Stimulated activated CD4-positive, alpha-beta T cell treated with anti-CD3 and anti-CD28 coated beads, Interleukin-15, amount 100 ng/mL, for 48 hours (primary cell): Measurements from ENCODE around the gene BTBD19.
"Not testable (repeated sequence)": the region's sequence is repeated elsewhere in the genome, so short reads cannot be mapped to it uniquely, and the experiment has no call there.

Source experiments
- DNase-seq, 2 donors: peaks; one replicate each; pipeline ENCODE4 v3.0.0-alpha.2; 2020; ENCODE audit warnings: low read depth in 2 of 2

BTBD19 gene

DNA sequence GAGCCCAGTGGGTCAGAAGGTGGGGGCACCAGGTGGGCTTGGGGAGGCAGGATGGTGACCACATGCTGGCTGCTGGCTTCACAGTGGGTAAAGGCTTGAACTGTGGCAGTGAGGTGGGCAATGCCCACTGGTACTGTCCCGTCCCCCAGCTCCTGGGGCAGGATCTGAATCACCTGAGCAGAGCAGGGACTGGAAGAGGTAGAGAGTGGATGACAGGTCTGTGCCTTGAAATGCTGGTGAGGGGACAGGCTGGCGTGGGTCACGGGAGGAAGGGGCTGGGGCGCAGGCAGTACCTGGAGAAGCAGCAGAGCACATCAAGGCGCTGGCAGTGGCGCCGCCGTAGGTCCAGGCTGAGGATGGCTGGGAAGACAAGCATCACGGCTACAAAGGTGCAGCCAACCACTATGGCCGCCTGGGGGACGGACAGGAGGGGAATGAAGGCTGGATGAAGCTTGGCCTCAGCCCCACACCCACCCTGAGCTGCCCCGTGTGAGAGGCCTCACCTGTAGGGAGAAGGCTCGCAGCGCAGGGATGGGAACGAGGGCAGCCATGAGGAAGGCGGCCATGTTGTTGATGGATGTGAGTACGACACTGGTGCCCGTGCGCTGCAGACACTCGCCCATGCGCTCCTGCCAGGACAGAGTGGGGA is 19.8 kb downstream of the BTBD19 start:
- no peak for DNase-seq

DNA sequence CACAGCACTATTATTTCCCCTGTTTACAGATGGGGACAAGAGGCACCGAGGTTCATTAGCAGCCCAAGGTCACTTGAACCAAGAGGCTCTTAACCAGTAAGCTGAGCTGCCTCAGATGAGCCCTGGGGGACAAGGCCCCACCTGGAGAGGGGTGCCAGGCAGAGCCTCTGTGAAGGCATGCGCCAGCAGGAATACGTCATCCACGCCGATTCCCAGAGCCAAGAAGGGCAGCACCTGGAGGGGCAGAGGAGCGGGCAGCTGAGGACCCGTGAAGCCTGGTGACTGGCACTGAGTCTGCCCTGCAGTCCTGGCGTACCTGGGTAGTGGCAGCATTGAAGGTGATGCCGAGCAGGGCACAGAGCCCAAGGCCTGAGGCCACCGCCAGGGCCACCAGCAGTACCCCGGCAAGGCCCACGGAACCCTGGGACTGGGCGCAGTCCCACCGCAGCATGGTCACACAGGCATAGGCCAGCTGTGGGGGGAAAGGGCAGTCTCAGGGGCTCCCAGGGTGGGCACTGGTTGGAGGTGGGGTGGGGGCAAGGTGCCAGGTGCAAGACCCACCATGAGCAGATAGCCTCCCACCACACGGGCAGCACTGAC is 20.6 kb downstream of the BTBD19 start:
- DNase-seq, result no peak

DNA sequence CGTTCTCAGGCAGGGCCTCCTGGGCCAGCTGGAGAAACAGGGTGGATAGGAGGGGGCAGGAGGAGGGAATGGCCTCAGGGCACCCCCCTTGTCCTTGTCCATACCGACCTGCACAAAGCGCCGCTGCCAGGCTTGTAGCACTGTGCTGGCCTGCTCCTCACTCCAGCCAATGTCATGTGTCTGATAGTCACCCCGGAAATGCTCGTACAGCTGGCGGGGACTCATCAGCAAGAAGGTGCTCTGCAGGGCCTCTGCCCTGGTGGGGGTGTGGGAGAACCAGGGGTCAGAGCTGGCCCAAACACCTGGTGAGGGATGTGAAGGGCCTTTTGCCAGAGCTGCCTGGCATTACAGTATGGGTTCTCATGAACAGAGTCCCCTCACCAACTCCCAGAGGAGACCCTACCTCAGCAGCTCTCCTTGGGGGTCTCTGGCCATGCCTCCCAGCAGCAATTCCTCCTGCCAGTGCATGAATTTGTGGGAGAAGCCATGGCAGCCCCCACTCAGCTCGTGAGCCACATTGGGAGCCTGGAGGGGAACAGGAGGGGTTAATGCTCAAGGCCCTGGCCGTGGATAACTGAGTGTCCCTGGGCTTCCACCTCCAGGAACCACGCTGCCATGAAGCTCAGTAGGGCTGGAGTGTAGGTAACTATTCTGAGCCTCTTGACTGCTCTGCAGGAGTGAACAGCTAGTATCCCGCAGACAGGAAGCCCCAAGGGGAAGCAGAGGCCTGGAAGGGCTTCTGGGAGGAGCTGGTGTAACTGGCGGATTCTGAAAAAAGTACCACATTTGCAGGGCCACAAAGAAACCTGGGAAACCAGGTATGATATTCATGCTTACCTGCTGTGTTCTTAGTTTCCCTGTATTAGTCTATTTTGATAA is 21.4 kb downstream of the BTBD19 start:
- DNase-seq, result no peak

DNA sequence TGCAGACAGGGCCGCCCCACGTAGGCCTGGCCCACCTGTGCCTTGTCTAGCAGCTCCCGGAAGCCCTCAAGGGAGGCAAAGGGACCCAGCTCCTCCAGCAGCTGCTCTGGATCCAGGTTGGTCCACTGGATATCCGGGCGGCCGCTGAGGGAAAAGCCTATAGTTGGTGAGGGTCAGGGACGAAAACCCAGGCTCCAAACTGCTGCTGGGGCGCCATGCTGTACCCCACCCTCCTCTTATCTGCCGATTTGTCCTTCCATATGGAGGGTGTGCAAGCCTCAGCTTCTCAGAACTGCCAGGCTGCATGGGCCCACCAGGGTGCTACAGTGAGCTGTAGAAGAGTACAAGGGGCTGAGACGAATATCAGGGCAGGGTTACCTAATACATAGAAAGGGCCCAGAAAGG is 22.6 kb downstream of the BTBD19 start:
- DNase-seq, result no peak

DNA sequence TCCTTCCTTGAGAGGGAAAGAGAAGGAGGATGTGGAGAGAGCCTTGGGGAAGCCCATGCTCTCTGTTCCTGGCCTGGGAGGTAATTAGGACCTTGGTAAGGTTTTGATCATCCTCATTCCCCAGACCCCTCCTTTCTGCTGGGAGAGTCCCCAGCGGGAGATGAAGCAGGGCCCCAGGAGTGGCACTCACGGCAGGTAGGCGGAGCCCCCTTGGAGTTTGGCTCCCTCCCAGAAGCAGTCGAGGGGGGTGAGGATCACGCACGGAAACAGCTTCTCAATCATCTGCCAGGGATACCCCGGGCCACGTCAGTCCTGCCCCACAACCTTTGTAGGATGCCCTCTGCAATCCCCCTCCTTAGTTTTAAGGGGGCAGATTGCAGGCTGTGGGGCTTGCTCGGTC is 23.2 kb downstream of the BTBD19 start:
- DNase-seq, result no peak

DNA sequence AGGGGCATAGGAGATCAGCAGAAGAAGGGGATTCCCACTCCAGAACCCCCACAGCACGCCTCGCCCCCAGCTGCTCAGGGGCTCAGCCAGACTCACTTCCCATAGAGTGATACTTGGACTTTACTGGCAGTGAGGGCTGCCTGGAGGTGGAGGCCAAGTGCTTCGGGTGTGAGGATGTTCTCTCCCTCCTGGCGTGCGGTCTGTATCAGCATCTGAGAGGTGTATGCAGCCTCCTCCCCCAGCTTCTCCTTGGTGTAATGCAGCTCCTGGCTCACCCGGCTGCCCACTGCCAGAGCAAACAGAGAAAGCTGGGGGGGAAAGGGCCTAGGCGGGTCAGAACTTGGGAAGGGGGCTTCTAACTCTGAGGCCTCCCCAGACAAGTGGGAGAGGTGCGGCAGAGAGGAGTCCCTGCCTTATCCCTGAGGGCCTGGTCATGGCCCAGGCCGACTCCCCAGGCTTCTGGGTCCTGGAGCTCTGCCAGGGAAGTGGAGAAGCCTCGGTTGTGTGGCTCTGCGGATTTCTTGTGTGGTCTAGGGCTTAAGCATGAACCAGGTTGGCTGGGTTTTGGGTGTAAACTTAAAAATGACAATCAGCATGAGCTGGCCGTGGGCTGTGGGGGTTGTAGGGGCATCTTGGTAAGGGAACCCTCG is 23.9 kb downstream of the BTBD19 start:
- DNase-seq, result no peak

DNA sequence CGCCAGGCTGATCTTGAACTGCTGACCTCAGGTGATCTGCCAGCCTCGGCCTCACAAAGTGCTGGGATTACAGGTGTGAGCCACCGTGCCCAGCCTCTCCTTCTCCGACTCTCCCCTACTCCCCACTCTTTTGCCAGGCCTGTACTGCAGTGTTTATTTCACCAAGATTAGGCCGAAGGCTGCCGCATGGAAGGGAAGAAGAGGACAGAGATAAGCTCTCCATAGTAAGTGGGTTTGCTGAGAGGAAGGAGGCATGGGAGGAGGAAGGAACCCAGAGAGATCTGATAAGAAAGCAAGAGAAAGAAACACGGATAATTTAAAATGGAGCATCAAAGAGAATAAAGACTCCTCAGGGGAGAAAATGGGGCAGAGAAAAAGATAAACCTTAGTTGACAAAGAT is 26.0 kb downstream of the BTBD19 start:
- DNase-seq, result no peak

DNA sequence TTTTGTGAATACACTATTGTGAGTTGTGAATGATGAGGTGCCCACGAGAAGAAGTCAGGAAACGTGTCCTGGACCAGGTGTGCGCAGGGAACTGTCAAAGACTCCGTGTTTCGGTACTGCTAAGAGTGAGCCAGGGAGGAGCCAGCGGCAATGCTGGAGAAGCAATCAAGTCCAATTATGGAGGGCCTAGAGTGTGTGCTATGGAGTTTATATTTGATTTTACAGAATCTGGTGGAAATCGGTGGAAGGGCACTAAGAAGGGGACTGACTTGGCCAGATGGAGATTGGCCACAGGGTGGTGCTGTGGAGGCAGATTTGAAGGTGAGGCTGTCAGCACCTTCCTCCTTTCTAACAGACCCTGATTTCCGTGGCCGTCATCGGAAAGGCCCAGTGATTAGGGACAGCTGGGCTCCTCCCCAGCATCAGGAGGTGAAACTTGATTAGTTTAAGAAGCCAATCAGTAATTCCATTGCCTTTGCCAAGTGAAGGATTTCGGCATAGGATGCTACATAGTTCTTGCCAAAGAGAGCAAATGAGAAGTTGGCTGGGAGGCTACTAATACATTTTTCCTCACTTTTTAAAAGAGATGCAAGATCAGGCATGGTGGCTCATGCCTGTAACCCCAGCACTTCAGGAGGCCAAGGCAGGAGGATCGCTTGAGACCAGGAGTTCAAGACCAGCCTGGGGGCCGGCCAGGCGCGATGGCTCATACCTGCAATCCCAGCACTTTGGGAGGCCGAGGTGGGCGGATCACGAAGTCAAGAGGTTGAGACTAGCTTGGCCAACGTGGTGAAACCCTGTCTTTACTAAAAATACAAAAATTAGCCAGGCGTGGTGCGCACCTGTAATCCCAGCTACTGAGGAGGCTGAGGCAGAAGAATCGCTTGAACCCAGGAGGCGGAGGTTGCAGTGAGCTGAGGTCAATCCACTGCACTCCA is 27.7 kb downstream of the BTBD19 start:
- DNase-seq, result peak; percentile 77 to 88

DNA sequence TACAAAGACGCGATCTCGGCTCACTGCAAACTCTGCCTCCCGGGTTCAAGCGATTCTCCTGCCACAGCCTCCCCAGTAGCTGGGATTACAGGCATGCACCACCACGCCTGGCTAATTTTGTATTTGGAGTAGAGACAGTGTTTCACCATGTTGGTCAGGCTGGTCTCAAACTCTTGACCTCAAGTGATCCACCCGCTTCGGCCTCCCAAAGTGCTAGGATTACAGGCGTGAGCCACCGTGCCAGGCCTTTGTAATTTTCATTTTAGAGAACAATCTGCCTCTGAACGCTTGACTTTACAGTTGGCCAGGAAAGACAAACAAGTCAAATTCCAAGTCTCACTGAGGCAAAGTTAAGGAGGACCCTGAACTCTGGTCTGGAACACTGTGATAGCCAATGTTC is 30.0 kb downstream of the BTBD19 start:
- DNase-seq, result not testable (repeated sequence)

DNA sequence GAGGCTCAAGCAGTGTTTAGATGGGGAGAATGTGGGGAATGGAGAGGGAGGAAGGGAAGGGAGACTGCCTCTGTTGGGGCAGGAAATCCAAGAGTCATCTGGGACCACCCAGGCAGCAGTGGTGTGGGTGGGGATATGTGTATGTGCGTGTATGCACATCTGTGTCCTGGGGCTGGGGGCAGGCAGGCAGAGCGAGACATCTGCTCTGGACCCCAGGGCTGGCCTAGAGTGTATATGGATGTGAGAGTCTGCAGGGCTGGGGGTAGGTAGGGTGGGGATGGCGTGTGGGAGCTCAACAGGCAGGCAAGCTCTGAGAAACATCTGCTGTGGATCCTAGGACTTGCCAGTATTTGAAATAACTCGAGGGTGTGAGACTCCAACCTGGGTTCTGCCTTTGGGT is 31.3 kb downstream of the BTBD19 start:
- DNase-seq, result no peak

DNA sequence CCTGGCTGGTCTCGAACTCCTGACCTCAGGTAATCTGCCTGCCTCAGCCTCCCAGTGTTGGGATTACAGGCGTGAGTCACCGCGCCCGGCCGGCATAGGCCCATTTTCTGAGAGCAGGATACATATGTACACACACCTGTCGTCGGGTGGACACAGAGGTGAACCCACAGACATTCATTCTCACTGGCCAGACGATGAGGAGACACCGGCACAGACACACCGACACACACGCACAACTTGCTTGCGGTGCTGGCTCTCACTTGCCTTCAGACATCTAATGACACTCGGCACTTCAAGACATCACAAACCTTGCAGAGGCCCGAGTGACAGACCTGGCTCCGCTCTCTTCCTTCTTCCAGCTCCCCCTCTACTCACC is 34.2 kb downstream of the BTBD19 start:
- DNase-seq, result no peak

DNA sequence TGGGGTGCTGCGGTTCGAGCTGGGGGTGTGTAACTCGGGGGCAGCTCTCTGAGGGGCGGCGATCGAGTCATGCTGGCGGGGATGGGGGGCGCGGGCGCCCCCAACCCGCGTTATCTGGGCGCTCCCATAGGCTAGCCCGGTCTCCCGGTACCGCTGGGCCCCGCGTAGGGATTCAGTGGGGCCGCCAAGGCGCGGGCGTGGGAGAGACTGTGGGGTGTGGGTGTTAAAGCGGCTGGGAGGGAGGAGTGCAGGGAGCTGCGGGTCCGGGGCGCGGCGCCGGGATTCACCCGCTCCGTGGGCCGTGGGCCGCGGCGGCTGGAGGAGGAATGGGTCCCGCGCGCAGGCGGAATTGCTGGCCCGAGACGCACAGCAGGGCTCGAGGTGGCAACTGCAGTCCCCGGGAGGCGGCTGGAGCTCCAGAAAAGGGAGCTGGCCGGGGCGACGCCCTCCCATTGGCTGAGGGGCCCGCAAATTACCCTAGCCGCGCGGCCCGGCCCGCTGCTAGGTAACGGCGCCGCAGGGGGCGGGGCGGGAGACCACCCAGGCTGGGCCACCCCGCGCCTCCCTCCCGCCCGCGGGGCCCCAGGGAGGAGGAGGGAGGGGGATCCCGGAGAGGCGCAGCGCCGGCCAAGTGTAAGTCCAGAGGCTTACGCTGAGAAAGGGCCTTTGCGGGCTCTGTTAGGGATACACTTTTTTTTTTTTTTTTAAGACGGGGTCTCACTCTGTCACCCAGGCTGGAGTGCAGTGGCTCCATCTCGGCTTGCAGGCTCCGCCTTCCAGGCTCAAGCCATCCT is 34.7 kb downstream of the BTBD19 start, which contains the start of gene PTCH2:
PTCH2 (minus strand) TSS at position 392 of the 794 bp plus-strand sequence; CDS start at position 71, 321 bp downstream.
- no peak for DNase-seq

DNA sequence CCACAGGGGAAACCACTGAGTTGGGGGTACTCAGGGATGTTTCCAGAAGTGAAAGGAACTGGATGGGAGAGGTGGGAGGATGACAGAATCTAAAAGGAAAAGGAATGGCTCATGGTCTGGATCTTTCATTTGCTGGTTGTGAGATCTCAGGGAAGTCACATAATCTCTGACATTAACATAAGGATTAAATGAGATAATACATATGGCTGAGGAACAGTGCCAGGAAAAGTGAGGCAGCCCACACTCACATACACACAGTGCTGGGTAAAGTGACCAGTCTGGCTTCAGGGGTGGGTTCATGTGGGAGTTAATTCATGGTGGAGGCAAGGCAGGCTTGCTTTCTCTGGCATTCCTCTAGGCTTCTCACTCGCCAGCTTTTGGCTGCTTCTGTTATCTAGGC is 38.7 kb downstream of the BTBD19 start:
- DNase-seq, result no peak

DNA sequence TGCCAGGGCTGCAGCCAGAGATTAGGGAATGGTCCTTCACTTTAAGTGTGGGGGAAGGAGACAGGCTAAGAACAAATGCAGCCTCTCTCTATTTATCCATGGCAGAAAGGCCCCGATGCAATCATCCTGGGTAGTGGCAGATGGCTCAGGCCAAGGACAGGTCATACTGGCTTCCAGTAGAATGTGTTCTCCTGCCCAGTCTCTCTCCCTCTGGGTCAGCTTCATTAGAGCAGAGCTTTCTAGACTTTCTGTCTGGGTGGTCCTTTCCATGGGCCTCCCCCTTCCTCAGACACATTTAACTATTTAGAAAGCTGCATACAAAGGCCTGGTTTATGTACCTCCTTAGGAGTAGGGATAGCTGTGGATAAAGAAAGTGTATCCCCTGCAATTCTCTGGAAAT is 39.5 kb downstream of the BTBD19 start:
- no peak for DNase-seq

DNA sequence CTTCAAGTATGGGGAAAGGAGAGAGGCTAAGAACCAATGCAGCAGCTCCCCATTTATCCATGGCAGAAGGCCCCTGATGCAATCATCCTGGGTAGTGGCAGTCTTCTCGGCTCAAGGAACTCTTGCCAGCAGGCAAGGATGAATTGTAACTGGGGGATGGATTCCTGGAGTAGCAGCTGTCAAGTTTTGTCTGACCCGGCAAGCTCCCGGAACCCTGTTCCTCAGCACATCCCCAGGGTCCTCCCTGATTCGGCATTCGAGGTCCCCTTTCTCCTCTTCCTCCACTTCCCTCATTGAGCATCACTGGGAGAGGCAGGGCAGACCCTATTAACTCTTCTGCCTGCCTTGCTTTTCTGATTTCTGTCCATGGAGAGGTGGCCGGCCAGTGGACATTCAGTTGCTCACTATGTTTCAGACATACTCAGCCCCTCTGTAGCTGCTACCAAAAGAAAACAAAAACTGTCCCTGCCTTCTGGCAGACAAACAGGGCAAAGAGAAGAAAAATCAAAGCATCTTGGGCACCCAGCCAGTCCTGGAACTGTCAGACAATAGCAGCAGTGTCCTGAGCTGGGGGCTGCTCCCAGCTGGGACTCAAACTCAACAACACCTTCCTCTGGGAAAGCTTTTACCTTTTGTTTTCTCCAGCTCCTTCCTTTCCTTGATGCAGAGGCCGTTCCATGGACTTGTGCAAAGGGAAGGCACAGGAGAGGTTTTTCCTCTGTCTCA is 40.3 kb downstream of the BTBD19 start:
- no peak for DNase-seq

DNA sequence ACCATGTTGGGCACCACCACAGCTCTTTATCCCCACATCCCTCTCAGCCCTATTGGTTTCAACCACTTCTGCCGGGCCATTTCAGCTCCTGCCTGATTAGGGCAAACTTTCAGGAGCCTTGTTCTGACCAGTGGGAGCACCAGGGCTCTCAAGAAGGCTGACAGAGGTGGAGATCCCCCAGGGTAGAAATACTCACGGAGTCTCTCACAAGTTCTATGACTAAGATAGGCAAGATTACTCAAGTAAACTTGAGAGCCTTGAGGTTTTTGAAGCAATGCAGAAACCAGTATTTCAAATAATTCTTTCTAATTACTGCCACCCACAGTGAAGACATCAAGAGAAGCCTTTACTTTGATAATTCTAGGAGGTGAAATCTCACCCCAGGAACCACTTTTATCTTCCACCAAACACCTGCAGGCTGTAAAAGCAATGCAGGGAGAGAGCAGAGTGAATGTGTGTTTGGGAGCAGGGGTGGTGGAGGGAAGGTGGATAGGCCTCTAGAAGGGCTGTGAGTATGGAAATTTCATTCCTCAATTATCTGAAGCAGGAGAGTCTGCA is 41.3 kb downstream of the BTBD19 start:
- DNase-seq, result no peak

DNA sequence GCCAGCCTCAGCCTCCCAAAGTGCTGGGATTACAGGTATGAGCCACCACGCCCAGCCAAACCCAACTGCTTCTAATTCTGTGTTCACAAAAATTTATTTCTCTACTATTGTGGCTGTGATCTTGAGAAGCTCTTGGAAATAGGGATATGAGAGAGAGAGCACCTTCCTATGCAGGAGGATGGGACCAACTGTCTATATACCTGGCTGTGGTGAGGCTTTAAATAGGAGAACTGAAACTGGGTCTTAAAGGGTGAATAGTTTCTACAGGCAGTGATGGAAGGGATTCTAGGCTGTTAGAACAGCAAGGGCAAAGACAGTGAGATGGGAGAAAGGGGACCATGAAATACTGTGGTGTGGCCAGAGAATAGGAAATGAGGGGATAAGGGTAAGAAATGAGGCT is 43.0 kb downstream of the BTBD19 start:
- no peak for DNase-seq

DNA sequence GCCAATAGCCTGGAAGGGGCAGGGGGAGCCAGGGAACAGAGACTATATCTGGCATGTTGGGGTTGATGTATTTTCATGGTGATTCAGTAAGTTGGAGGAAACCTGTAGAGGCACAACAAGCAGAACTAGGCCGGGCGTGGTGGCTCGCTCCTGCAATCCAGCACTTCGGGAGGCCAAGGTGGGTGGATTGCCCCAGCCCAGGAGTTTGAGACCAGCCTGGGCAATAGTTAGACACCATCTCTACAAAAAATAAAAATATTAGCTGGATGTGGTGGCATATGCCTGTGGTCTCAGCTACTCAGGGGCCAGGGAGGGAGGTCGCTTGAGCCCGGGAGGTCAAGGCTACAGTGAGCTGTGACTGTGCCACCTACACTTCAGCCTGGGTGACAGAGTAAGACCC is 44.9 kb downstream of the BTBD19 start:
- DNase-seq, result no peak

DNA sequence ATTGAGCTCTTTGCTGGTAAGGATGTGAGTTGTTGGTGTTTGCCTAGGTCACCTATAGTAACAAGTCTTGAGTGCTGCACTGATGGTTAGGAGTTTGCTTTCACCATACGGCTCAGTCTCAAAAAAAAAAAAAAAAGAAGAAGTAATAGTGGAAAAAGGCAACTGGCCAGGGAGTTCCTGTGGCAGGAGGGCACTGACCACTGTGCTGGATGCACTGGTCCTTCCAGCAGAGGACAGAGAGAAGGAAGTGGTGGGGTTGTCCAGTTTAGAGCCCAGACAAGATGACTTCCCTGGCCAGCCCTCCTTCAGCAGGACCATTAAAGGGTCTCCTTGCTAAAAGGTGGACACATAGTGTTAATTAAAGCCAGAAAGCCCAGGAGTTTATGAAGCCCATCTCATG is 46.6 kb downstream of the BTBD19 start:
- no peak for DNase-seq
